SHP77 (cell line): ENCODE measurements around the gene ASB8.
"Not testable (repeated sequence)": the region's sequence is repeated elsewhere in the genome, so short reads cannot be mapped to it uniquely, and the experiment has no call there.

Experiments
- DNase-seq, 2 experiments: peaks; one replicate each; lab custom pipeline; 2025; lab: John Stamatoyannopoulos, UW

Gene ASB8

DNA sequence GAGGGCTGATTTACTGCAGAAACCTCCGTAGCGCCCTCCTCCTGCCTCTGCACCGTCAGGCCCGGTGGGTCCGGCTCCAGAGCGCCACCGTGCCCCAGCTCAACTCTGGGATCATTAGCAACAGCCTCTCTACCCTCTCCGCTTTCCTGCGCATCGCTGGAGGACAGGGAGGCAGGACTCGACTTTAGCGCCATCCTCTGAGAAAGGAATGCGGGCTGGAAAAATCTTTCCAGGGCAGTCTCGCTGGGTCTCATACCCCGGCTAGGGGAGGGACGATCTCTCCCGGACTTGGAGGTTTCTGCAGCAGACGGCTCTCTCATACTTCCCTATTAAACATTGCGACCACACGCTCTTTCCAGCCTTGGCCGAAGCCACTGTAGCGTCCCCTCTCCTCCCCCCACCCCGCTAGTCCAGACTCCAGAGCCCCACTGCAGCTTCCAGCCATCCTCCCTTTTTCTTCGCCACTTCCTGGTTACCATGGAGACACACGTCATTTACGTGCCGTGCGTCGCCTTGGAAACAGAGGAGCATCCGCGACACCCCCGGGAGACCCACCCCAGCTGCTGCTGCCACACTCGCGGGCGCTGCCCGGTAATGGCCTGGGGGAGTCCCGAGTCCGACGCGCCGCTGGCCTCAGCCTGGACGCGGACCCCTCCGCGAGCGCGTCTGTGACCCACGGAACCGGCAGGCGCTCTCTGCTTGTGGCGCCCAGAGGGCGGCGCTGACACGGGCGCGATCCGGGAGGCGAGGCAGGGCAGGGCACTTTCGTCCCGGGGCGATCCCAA is 26.0 kb upstream of the ASB8 start, which contains the start of gene CCDC184:
Gene CCDC184 (plus strand): TSS at position 554 of the 785 bp plus-strand sequence. CDS start 479 bp downstream, outside the sequence.
- peak; percentile 65 to 86 for DNase-seq

DNA sequence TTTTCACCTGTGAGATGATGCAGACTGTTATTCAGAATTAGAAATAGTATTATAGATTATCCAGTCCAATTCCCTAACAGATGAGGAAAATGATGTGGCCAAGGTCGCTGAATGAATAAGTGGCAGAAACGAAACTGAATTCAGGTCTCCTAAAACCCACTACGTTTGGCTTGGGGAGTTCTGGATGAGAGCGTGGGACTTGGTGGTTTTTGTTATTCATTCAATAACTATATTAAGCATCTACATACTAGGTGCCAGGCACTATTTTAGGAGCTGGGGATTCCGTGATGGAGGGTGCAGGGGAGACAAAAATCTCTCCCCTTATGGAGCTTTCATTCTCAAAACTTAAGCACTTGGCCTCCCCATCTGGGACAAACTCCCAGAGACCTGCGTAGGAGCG is 25.3 kb upstream of the ASB8 start:
- DNase-seq = no peak

DNA sequence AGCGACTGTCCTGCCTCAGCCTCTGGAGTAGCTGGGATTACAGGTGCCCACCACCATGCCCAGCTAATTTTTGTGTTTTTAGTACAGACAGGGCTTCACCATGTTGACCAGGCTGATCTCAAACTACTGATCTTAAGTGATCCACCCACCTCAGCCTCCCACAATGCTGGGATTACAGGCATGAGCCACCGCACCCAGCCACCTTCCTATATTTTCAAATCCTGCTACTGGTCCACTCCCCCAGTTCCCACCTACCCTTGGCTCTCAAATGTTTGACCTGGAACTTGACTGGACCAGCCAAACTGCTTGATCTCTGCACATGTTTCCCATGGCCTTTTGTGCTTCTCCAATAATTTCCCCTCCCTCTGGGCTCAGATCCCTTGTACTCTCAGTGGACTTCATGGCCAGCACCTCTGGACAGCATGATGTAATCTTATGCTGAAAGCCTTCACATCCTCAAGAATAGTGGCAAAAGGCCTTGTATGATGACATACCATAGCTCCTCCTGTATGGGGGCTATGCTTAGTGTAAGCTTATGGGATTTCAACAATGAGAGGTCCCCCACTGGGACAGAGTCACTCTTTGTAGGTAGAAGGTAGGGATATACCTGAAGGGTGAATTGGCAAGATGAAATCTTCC is 23.7 kb upstream of the ASB8 start:
- no peak for DNase-seq

DNA sequence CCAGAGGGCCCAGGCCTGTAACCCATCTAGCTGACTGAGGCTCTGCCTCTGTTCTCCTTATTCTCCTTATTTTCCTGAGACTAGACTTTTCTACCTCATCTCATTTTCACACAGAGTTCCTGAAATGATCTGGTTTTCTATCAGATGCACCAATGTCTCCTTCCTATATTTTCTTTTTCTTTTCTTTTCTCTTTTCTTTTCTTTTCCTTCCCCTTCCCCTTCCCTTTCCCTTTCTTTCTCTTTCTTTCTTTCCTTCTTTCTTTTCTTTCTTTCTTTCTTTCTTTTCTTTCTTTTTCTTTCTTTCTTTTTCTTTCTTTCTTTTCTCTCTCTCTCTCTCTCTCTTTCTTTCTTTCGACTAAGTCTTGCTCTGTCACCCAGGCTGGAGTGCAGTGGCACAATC is 23.1 kb upstream of the ASB8 start:
- no peak for DNase-seq

DNA sequence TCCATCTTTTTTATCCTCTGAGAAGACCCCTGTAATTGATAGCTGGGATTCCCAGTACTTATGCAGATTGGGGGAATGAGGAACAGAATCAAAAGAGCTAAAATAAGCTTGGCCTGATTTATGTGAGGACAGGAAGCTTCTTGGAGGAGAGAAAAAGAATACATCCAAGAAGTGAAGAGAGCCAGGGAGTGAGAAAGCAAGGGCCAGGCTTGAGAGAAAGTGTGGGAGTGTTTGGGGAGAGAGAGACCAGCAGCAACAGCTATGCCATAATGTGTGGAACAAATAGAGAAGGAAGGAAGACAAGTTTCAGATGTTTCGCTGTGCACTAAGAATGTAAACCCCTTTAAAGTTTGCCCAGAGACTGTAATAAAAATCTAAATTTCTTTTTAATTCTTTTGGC is 22.2 kb upstream of the ASB8 start:
- DNase-seq = no peak

DNA sequence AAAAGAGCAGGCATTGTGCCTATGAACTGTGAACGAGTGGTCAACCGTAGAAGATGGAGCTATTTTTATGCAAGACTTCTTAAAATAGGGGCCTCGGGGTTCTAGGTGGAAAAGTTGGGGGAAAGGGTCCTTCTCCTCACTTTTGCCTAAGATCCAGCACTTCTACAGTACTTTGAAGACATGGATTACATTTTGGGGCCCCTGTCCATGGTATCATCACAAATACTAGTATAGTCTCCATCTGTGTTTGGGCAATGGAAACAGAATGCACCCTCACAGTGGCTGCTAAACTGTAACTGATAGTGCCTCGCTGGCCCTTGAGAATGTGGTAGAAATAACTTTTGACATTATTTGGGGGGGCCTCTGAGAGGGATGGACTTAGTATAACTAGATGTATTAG is 20.7 kb upstream of the ASB8 start:
- DNase-seq = no peak

DNA sequence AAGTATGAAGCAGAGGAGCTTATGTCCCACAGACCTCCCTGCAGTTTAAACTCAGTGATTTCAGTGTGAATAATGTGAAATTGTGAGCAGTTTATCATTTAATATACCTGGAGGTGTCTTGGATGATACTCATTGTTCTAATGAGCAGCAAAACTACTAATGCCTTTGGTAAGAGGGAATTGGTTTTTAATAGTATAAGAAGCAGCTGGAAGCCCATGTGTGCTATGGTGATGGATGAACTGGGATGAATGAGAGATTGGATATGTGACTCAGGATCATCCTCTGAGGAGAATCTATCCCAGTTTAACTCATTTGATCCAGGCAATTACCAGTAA is 19.1 kb upstream of the ASB8 start:
- DNase-seq = no peak

DNA sequence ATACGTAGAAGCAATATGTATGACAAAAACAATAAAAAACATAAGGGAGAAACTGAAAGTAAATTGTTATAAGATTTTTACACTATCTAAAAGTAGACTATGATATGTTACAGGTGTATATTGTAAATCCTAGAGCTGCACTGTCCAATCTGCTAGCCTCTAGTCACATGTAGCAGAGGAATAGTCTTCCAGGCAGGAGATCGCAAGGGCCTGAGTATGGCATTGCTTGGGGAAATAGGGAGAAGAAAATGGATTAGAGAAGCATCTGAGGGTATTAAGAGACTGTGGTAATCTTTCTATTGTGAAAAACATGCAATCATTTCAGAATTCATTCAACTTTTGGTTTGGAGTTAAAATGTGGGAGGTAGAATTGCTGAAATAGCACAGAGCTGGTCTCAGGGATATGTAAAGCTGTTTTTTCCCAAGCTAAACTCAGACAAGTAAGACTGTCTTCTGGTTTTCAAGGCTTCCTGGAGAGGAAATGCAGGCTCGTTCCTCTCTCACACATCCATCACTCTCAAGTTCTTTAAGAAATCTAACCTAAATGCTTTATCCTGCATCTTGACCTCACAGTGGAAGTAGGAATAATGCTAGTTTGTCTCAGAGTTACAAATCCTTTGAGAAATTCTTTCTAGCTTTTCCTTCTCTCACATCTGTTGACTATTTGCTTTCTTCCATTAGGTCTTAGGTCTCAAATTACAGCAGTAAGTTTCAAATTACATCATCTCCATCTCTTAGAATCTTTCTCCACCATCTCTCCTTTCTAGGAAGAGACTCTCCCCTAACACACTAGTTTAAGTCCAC is 18.5 kb upstream of the ASB8 start:
- DNase-seq = no peak

DNA sequence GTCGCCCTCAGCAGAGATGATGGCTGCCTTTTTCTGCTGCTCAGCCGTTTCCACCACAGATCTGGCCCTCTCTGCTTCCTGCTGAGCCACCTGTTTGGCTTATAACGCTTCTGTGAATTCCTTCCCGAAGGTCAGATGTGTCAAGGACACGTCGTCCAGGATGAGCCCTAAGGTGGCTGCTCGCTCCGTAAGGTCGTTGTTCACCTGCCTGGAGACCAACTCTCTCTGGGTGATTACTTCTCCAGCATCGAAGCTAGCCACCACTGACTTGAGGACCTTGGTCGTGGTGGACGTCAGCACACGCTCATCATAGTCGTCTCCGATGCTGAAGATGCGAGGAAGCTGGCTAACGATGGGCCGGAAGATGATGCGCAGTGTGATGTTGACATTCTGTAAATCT is 11.7 kb upstream of the ASB8 start:
- DNase-seq = no peak

DNA sequence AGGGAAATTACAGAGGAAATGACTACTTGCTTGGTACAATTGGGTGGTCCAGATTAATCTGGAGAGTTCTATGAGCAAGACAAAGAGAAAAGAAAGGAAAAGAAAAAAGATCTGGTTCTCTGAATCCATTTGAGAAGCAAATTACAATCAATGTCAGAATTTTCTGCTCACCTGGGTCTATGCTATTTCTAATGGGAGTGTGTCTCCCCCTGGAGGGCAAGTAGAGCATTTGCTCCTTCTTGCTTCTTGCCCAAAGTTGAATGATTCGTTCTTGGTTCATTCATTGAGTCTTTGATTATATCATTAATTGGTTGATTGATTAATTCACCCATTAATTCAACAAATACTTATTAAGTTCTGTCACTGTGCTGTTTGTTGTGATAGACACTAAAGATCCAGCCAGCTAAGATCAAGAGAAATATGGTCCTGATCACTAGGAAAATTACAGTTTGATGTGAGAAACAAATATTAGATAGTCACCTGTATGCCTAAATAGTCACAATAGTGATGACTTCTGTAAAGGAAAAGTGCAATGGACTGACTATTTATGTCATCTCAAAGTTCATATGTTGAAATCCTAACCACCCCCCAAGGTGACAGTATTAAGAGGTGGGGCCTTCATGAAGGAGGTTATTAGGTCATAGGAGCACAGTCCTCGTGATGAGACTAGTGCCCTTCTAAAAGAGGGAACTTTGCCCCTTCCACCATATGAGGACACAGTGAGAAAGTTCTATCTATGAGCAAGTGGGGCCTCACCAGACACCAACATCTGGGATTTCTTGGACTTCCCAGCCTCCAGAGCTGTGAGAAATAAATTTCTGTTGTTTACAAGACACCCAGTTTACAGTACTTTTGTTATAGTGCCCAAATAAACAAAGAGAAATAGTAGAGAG is 8.0 kb upstream of the ASB8 start:
- peak; percentile 9 to 63 for DNase-seq

DNA sequence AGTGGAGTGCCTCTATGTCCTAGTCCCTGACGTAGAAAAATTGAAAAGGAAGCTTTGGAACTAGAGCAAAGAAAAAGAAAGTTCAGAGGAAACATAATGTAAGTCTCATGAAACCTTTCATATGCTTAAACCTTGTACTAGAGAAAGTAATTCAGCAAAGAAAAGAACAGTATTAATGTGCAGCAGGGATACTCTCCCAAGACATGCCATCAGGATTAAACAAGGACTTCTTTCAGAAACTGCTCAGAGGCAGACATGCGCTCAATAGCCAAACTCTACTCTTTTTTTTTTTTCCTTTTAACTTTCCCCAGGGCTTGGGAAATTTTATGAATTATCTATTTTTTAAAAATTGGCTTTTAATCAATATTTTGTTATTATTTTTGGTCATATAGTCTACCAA is 7.1 kb upstream of the ASB8 start:
- DNase-seq = no peak

DNA sequence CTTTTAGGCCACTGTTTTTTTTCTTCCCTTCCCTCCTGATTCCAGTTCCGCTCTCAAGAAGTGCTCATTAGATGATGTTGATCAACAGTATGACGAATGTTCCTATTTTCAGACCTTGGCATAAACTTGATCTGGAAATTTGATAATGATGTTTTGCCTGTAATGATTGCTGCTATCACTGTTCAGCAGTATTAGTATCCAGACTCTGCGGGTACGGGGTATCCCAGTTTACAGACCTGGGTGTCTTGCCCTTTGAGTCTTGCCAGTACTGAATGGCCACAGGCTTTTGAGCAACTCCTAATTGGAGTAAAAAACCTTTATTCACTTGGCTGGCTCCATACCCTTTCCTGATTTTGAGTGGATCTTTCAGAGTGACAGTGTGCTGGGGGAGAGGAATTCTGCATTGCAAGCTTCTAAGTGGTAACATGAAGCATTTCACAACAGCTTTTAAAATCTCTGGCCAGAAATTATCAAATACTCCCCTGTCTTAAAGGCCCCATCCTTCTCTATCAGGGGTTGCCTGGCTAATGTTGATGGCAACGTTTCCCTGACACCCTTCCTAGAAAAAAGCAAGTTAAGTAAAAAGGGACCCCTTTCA is 5.9 kb upstream of the ASB8 start:
- DNase-seq = no peak

DNA sequence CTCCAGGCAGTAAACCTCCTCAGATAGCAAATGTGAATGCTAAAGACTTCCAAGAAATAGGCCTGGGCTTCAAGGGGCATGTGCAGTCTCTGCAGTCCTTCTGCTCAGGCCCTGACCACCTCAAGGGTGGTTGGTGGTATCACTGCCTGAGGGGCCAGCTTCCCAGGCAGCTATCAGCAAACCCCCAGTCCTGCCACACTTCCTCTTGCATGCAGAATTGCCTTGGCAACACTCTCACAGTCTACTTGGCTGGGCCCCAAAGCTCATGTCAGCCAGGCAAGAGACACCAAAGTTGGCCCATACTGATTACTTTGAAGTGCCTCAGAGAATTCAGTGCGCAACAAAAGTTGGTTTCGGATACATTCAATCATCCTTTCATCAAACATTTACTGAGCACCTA is 3.5 kb upstream of the ASB8 start:
- no peak for DNase-seq

DNA sequence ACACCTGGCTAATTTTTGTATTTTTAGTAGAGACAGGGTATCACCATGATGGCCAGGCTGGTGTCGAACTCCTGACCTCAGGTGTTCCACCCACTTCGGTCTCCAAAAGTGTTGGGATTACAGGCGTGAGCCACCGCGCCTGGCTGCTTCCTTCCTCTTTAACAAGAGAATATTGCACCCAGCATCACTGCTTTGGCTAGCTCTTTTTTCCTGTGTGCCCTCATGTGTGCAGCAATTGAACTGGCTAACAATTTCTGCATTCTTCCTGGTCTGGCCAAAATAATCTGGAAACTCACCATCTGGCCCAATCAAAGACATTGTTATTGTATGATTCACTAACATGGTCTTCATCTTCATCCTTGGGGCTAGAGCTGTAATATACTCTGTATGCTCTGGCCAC is 2.7 kb upstream of the ASB8 start:
- DNase-seq = no peak

DNA sequence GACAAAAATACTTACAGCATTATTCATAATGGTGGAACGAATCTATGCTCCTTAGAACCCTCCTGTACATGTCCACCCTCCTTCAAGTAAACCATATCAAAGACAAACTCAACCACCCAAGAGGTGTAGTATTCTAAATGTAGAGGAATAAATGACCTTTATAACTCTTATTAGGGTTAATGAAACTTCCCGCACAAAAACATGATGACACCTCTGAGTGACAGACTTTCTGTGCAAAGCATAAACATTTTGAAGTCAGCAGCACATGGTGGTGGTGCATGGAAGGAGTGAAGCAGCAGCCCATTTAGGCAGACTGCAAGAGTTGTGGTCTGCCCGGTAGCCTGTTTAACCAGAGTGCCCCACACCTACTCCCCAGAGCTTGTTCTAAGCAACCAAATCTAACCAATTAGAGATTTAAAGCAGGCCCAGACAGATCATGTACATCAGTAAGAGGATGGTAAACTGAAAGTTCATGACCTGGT is 615 bp upstream of the ASB8 start:
- no peak for DNase-seq

DNA sequence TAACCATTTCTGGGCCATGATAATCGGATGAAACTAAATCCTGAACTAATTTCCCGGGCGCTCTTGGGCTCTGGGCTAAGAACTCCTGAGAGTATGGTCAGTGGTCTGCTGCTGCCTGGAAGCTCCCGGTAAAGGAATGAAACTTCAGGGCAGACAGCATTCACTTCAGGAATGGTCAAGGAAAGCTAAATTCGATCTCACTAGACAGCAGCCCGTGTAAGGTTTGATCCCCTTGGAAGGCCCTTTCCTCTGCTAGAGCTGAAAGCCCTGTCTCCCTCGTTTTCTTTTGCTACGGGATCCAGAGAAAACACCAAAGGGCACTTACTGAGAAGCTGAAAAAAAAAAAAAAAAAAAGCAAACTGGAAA is 680 bp downstream of the ASB8 start:
- no peak for DNase-seq

DNA sequence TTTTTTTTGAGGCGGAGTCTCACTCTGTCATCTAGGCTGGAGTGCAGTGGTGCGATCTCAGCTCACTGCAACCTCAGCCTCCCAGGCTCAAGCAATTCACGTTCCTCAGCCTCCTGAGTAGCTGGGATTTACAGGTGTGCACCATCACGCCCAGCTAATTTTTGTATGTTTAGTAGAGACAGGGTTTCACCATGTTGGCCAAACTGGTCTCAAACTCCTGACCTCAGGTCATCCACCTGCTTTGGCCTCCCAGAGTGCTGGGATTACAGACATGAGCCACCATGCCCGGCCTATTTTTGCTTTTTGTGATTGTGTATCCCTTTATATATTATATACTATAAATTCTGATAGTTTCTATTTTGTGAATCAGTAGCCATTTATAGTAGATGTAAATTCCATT is 1.5 kb downstream of the ASB8 start:
- not testable (repeated sequence) for DNase-seq

DNA sequence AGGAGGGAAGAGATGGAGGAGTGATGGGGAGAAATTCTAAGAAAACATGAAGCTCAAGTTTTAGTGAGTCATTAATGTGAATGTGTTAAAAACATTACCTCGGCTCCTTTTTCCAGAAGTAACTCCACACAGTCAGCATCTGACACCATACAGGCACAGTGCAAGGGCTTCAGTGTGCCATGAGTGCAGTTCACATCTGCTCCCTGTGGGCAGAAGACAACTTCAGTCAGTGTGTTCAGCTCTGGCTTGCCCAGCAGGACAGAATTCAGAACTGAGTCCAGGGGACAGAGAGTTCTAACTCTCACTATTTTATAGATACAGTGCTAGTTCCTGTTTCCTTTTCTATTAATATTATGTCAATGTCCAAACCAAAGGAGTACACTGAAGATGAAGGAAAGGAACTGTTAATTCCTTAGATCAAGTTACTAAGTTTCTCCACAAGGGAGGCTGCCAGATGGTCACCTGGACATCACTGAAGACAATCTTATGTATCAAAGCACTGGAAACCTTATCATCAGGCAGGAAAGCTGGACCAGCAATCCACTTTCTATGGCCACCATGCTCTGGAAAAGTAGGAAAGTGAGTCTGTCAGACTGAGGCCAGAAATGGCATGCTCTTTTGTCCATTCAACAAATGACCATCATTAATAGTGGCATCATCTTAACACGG is 6.1 kb downstream of the ASB8 start:
- no peak for DNase-seq

DNA sequence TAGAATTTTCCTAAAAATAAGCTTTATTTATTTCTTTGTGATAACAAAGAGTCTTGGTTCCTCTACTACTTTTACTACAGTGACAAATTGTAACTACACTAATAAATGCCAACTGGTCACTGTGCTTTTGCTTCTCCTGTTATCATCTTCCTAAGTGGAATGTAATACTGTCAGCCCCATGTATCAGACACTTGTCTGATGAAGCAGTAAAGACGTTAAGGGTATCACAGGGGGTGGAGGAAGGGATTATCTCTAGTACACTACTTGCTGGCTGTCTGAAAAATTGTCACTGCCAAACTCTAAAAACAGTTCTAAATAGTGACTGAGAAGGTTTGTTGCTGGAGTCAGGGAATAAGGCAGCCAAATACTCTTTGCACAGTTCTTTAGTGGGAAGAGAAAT is 11.3 kb downstream of the ASB8 start:
- DNase-seq = no peak

DNA sequence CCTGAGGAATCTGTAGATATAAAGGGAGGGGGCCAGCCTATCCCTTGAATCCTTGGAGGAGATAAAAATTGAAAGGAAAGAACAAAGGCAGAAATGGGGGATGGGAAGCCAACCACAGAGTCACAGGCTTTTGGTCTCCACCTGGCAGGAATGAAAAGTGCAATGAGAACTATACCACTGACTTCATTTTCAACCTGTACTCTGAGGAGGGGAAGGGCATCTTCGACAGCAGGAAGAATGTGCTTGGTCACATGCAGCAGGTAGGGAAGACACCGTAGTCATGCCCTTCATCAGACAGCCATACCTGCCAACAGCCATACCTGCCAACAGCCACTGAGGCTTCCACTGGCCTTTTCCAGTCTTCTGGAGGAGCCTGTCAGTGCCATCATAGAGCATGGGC is 13.4 kb downstream of the ASB8 start:
- DNase-seq = no peak
